ENCODE data around the gene CDH7. TPM values are rescaled to one million over a fixed set of nuclear protein-coding genes. Genes with fewer than 3 reads are reported as not detected.

The CDH7 gene
- total RNA-seq, result not detected

GRCh38 chr18:65750389-65751154 lies at the start of gene CDH7:
Gene CDH7 (plus strand): TSS chr18:65751012. CDS start chr18:65762843, 11,831 bp downstream.
- ChIA-PET POLR2A (no interaction called here), CTCF (no interaction called here)

GRCh38 chr18:65704046-65704445 lies 46.8 kb upstream of the CDH7 start:
- POLR2A ChIA-PET, result no interaction called here
- CTCF ChIA-PET, result no interaction called here

GRCh38 chr18:65706646-65707045 lies 44.2 kb upstream of the CDH7 start:
- ChIA-PET CTCF (no interaction called here), POLR2A (no interaction called here)

GRCh38 chr18:65711493-65711892 lies 39.3 kb upstream of the CDH7 start:
- CTCF ChIA-PET, result no interaction called here
- POLR2A ChIA-PET, result no interaction called here

- ChIA-PET POLR2A (no interaction called here), CTCF (no interaction called here)
These were observed 29.2 kb upstream of the CDH7 start for GRCh38 chr18:65721619-65722018.

- POLR2A ChIA-PET, result no interaction called here
- CTCF ChIA-PET, result no interaction called here
These were observed 25.4 kb upstream of the CDH7 start for GRCh38 chr18:65725251-65726050.

- CTCF ChIA-PET, result no interaction called here
- POLR2A ChIA-PET, result no interaction called here
These were observed 15.7 kb upstream of the CDH7 start for GRCh38 chr18:65735155-65735554.

- ChIA-PET POLR2A (no interaction called here), CTCF (no interaction called here)
These were observed 13.3 kb upstream of the CDH7 start for GRCh38 chr18:65737471-65737955.

GRCh38 chr18:65746936-65747335 lies 3.9 kb upstream of the CDH7 start:
- ChIA-PET POLR2A (no interaction called here), CTCF (no interaction called here)

GRCh38 chr18:65748321-65748720 lies 2.5 kb upstream of the CDH7 start:
- ChIA-PET POLR2A (no interaction called here), CTCF (no interaction called here)

GRCh38 chr18:65749841-65750240 lies 971 bp upstream of the CDH7 start:
- ChIA-PET POLR2A (no interaction called here), CTCF (no interaction called here)

GRCh38 chr18:65751155-65752085 lies 608 bp downstream of the CDH7 start:
- POLR2A ChIA-PET, result no interaction called here
- CTCF ChIA-PET, result no interaction called here

GRCh38 chr18:65752625-65753325 lies 2.0 kb downstream of the CDH7 start:
- ChIA-PET CTCF (no interaction called here), POLR2A (interaction anchor here (0.5 kb wide), 1 partner anchor 1359 kb away, joined by 3 read pairs; no protein-coding TSS in a partner anchor)

GRCh38 chr18:65753520-65753919 lies 2.7 kb downstream of the CDH7 start:
- POLR2A ChIA-PET, result no interaction called here

GRCh38 chr18:65754121-65754520 lies 3.3 kb downstream of the CDH7 start:
- CTCF ChIA-PET, result no interaction called here

More at GRCh38 chr18:65753520-65753919, 2.7 kb downstream of the CDH7 start:
- CTCF ChIA-PET, result no interaction called here

GRCh38 chr18:65755616-65756015 lies 4.8 kb downstream of the CDH7 start:
- ChIA-PET POLR2A (no interaction called here), CTCF (no interaction called here)

More at GRCh38 chr18:65754121-65754520, 3.3 kb downstream of the CDH7 start:
- POLR2A ChIA-PET, result no interaction called here

GRCh38 chr18:65760457-65760856 lies 9.6 kb downstream of the CDH7 start:
- ChIA-PET CTCF (no interaction called here), POLR2A (no interaction called here)

GRCh38 chr18:65761636-65762295 lies 11.0 kb downstream of the CDH7 start:
- ChIA-PET POLR2A (no interaction called here), CTCF (no interaction called here)

- CTCF ChIA-PET, result no interaction called here
- POLR2A ChIA-PET, result no interaction called here
These were observed 11.7 kb downstream of the CDH7 start for GRCh38 chr18:65762556-65762955.
